EH (cell line): ENCODE measurements around the gene IGF2BP1.

Experiments
- DNase-seq: peaks from one replicate; pipeline ENCODE4 v3.0.0-alpha.2; 2015; ENCODE audit warnings: low read depth

The IGF2BP1 gene

DNA sequence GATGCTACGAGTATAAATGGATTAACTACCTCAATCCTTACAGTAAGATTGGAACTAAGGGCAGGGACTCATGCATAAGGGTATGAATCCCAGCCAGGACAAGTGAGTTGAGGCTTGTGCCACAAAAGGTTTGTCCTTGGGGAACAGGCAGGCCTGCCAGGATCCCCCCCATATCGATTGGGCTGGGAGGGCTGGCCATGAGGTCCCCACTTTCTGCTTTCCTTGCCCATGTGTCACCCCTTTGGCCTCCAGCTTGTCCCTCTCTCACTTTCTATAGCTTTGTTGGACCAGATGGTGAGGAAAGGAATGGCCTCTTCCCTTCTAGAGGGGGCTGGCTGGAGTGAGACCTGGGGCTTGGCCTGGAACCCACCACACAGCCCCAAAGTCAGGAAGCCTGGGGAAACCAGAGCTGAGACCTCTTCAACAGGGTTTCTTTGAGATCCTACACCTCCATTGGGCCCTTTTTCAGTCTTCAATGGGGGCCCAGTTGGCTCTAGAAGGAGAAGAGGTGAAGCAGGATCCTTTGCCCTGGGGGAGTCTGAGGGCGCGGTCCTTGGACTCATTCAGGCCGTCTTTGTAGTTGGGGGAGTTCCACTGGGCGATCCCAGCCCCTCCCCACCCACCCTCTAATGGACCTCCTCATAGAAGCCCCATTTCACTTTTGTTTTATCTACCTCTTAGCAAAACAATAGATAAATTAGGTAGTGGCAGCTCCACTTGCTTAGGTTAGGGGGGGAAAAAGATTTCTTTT is 57.3 kb downstream of the IGF2BP1 start:
- DNase-seq, result no peak

DNA sequence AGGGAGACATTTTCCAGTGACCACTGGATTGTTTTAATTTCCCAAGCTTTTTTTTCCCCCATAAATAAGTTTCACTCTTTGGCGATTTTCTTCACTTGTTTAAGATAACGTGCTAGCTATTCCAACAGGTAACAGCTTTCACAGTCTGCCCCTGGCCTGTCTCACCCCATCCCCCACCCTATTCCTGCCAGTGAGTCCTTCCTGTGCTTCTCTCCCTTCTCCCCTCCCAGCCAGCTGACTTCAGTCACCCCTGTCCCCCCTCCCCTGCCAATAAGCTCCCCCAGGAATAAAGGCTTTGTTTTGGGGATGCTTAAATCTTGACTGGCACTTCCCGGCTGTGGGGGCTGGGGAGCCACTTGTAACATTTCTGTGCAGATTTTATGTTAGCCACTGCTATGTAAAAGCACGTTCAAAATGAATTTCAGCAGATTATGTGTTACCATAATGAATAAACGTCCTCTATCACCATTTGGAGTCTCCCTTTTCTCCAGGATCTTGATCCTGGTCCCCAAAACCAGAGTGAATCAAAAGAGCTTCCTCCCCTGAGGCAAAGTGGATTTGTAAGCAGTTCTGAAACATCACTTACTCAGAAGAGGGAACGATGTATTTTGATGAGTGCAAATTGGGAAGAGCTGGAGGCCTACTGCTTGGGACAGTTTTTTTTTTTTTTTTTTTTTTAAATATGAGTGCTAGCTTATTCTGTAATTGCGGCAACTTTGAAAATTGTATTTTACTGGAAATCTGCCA is 58.2 kb downstream of the IGF2BP1 start:
- DNase-seq, result no peak

DNA sequence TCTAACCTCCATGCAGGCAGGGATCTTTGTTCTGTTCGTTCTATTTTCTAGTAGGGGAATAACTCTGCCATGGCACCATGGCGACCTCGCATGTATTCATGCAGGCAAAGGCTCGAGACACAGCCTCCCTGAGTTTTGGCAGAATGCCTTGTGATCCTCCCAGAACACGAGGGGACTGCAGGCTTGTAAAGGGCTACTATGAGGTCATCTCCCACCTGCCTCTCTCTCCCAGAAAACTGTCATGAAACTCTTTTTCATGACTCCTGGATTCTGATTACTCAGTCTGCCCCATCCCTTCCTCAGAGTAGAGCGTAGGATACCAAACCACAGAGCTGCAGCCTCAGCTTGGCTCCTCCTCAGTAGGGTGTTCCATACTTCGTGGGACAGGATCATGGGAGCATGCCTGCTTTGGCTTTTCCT is 64.3 kb downstream of the IGF2BP1 start:
- peak; percentile 24 for DNase-seq

DNA sequence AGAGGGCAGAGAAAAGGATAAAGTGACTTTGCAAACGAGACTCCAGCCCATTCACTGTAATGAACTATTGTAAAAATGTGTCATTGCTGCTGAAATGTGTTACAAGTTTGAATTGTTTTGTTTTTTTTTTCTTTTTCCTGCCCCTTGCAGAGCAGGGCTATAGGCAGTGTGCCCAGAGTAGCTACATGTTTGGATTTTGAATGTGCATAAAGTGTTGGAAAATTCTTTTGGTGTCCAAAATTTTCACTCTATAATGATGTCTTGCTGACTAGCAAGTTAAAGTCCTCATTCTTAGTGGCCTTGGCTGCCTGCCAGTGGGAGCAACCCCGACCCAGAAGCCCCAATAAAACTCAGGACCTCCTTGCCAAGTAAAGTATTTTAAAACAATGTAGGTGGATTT is 66.5 kb downstream of the IGF2BP1 start:
- DNase-seq, result peak; percentile 64

DNA sequence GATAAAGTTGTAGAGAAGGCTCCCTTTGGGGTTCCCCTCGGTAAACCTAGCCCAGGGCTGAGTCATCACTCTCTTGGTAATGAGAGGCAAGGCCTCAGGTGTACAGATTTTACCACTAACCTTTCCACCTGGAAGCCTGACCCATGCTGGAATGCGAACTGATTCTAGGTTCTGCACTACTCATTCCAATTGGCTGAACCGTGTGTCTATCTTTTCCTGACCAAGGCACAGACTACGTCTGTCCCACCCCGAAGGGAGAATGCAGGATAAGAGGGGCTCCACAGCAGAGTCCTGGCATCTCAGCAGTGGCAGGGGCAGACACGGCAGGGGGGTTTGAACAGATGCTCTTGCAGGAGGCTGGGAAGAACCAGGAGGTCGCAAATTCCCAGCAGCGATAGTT is 70.0 kb downstream of the IGF2BP1 start:
- no peak for DNase-seq

DNA sequence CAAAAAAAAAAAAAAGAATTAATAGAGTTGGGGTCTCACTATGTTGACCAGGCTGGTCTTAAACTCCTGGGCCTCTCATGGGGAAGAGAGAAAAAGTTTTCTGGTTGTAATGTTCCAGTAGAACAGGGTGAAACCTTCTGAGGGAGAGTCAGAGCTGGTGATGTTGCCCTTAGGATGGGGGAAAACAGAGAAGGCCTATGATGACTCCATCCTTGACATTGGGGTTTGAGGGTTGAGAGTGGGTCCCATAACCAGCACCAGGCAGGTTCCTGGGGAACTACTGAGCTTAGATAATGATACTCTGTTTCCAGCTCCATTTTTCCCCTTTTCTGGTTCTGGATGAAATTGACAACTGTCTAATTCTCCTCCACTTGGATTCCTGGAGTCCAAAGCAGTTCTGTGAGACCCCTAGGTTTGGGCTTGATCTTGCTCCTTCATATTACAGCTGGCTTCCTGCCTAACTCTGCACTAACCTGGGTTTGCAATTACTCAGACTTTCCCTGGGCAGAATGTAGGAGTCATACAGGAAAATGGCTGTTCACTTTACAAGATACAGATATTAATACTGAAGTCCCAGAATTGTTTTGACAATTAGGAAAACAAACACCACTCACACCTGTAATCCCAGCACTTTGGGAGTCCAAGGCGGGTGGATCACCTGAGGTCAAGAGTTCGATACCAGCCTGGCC is 72.5 kb downstream of the IGF2BP1 start:
- DNase-seq, result no peak

DNA sequence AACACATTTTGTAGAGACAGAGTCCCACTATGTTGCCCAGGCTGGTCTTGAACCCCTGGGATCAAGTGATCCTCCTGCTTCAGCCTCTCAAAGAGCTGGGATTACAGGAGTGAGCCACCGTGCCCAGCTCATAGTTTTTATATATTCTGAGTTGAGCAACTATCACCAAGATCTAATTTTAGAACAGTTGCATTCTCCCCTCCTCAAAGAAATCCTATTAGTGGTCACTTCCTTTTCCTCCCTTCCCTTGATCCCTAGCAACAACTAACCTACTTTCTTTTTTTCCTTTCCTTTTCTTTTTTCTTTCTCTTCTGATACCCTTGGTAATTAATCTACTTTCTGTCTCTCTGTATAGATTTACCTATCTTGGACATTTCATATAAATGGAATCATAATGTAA is 73.9 kb downstream of the IGF2BP1 start:
- peak; percentile 62 for DNase-seq

DNA sequence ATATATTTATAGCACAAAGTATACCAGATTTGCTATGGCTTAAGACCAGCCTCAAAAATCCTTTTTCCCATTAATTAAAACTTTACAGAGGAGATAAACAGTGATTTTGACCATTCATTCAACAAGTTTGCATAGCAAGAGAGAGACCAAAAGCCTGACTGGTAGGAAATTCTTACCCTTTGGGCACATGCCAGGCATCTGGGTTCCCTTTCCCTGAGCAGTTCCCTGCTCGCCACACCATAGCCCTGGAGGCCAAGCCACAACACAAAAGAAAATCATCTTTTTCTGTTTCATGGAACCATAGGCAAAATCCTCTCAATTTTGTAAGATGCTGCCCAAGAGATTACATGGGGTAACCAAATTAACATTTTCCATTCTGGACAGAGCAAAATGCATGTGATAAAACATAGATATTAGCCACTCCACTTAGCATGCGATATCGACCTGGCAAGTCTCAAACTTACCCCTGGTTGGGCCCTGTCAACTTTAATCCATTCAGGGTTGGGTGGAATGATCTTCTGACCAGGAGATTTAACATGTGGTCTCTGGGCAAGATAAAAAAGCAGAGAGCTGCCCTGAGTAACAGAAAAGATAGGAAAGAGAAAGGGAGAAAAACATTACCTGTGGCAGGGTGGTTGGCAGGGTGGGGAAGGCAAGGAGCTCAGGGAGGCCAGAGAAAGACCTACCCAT is 77.8 kb downstream of the IGF2BP1 start:
- peak; percentile 47 for DNase-seq

DNA sequence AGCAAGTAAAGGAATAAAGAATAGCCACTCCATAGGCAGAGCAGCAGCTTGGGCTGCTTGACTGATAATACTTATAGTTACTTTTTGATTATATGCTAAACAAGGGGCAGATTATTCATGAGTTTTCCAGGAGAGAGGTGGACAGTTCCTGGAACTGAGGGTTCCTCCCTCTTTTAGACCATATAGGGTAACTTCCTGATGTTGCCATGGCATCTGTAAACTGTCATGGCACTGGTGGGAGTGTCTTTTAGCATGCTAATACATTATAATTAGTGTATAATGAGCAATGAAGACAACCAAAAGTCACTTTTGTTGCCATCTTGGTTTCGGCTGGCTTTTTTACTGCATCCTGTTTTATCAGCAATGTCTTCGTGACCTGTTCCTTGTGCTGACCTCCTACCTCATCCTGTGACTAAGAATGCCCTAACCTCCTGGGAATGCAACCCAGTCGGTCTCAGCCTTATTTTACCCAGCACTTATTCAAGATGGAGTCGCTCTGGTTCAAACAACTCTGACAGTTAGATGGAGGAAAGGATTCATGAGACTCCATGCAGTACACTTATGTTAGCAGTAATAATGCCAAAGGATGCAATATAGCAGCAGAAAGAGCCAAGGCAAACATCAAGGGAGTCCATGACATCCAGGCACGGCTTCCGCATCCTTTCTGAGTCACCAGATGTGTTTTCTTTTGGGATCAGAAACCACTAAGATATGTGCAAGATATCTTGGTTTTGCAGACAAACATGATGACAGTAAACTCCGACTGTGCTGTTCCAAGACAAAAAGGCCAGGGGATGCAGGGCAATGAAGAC is 79.6 kb downstream of the IGF2BP1 start:
- peak; percentile 94 for DNase-seq

DNA sequence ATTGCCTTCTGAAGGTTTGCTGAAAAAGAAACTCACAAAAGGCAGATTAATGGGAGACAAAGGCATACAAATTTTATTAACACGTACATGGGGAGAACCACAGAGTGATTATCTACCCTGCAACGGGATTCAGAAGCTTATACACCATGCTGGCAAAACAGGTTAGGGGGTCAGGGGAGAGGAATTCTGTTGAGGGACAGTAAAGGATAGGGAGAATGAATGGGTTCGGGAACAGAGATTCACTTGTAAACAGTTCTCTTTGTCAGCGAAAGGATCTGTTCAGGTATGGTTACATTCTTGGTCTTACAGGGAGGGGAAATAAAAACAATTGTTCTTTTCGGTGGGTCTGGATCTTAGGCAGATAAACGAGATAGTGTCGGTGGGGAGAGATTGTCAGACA is 81.1 kb downstream of the IGF2BP1 start:
- no peak for DNase-seq

DNA sequence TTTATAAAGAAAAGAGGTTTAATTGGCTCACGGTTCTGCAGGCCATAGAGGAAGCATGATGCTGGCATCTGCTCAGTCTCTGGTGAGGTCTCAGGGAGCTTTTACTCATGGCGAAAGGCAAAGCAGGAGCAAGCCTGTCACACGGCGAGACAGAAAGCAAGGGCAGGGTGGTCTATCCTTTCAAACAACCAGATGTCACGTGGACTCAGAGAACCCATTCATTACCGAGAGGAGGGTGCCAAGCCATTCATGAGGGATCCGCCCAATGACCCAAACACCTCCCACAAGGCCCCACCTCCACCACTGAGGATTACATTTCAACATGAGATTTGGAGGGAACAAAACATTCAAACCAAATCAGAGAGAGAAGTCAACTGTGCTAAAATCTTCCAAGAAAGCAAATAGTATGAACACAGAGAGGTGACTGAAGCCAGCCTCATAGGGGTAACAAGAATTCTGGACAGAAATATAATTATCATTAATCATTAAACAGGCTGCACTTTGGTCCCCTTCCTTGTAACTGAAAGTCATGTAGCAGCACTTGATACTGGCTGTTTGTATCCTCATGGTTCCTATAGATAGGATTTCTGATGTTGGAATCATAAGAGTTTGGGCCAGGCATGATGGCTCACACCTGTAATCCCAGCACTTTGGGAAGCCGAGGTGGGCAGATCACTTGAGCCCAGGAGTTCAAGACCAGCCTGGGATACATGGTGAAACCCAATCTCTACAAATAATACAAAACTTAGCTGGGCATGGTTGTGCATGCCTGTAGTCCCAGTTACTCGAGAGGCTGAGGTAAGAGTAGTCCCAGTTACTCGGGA is 82.9 kb downstream of the IGF2BP1 start:
- no peak for DNase-seq

DNA sequence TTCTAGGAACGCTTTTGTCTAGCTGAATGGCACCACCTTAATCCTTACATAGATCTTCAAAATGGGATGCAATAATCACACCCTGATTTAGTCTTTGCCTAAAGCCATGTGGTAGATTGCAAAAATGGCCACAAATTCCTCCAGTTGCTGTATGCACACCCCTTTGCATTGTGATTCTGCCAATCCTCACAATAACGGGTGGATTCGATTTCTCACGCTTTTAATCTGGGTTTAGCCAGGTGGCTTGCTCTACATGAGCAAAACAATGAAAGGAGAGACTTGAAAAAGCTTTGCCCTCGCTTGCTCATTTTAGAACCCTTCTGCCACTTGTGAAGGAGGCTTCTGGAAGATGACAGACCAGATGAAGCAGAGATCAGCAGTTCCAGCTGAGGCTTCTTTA is 85.0 kb downstream of the IGF2BP1 start:
- DNase-seq, result no peak

DNA sequence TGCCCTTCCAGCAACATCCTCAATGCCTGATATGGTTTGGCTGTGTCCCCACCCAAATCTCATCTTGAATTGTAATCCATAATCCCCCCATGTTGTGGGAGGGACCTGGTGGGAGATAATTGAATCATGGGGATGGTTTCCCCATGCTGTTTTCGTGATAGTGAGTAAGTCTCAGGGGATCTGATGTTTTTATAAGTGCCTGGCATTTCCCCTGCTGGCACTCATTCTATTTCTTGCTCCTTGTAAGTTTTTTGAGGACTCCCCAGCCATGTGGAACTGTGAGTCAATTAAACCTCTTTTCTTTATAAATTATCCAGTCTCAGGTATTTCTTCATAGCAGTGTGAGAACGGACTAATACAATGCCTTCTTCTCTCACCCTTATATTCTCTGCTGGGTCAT is 87.9 kb downstream of the IGF2BP1 start:
- DNase-seq, result peak; percentile 26

DNA sequence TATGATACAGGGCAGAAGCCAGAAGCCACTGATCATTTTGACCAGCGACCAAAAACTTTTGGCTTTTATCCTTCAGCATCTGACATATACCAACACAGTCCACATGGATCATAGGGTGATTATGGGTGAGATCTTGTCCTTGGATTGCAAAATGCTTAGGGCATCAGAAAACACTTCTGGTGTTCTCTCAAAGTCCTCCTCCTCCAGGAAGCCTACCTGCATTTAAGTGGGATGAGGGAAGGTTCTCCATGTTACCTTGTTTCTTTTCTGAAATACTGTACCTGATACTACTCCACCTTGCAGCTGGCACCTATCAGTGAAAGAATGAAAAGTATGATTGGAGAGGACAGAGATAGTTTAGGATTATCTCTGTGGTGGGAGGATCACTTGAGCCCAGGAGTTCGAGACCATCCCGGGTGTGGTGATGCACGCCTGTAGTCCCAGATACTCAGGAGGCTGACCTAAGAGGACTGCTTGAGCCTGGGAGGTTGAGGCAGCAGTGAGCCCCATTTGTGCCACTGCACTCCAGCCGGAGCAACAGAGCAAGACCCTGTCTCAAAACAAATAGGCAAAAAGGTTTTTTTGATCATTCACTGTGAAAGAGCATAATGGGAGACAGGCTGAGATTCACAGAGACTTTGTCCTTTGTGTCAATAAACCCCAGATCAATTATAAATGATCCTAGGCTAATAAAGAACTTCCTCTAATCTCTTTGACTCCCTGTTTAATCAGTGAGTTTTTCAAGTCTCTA is 88.6 kb downstream of the IGF2BP1 start:
- no peak for DNase-seq

DNA sequence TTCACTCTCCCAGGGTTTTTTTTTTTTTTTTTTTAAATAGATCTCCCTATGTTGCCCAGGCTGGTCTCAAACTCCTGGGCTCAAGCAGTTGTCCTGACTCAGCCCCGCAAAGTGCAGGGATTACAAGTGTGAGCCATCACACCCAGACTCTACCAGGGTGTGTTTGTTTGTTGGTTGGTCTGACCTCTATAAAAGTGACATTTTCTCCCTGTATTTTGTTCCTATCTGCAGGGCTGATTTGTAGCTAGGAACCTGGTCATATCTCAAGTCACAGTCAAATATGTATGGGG is 89.1 kb downstream of the IGF2BP1 start:
- no peak for DNase-seq

DNA sequence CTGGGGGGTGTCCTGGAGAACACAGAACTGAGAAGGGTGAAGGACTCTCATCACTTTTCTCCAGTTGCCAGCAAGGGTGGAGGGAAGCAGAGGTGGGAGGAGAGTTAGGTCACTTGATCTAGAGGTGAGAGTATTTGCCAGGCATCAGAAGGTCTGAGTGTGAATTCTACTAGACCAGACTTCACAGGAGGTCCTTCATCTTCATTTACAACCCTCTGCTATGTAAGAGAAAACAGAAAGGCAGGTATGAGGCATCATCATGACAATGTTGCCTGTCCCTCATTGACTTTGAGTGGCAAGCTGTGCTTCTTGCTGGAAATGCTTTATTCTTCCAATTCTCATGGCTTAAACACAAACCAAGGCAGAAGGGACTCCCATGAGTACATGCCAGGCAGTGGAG is 89.5 kb downstream of the IGF2BP1 start:
- no peak for DNase-seq

DNA sequence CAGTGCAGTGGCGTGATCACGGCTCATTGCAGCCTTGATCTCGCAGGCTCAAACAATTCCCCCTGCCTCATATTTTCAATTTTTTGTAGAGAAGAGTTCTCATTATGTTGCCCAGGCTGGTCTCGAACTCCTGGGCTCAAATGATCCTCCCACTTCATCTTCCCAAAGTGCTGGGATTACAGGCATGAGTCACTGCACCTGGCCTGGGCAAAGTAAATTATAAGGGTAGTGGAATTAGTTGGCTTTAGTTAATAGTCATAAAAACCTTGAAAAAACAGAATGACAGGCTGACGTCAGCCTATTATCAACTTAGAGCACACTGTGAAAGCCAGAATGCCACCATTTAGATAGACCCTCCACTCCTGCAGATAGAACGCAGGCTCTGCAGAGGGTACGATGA is 91.9 kb downstream of the IGF2BP1 start:
- no peak for DNase-seq

DNA sequence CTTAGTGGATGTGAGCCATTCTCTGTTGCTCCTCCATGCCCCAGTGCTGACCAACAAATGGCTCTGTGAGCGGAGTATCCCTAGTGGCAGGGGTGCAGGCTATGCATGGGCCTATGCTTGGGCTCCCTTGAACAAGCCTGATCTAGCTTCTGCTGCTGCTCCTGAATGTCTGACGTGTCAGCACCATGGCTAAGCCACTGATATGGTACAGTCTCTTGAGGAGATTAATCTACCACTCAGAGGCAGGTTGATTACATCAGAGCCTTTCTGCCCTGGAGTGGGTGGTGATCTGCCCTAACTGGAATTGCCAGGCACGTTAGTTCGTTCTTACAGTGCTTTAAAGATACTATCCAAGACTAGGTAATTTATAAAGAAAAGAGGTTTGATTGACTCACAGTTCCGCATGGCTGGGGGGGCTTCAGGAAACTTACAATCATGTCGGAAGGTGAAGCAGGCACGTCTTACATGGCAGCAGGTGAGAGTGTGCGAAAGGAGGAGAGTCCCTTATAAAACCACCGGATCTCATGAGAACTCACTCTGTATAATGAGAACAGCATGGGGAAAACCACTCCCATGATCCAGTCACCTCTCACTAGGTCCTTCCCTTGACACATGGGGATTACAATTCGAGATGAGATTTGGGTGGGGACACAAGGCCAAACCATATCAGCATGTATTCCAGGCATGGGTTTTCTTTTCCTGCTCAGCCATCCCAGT is 93.9 kb downstream of the IGF2BP1 start:
- DNase-seq, result no peak

DNA sequence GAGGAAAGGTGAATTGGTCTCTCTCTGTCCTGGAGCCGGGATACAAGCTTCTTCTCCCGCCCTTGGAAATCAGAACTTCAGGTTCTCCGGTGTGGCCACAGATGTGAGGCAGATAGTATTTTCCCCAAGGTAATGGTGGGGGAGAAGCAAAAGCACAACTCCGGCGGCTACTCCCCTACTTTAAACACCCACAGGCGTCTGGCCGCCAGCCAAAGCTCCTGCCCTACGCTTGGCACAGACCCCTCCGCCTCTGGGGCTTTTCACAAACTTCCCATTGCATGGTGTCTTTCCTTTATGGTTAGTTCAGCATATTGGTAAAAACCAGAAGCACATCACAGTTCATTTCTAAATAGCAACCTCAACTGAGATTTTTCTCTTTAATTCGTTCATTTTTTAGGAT is 95.9 kb downstream of the IGF2BP1 start:
- no peak for DNase-seq

DNA sequence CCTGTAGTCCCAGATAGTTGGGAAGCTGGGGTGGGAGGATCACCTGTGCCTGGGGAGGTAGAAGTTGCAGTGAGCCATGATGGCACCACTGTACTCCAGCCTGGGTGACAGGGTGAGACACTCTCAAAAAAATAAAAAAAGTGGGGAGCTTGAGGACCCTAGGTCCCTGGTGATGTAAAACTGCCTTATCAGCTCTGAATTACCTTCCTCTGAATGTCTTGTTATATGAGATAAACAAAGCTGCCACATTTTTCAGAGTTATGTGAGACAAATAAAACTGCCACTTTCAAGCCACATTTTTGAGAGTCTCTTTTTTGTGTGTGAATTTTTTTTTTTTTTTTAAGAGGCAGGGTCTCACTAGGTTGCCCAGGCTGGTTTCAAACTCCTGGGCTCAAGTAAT is 103.4 kb downstream of the IGF2BP1 start:
- DNase-seq, result no peak
